ENCODE data around the gene RBM19.

RBM19 gene

GRCh38 chr12:113957627-113958026 is 8.5 kb downstream of the RBM19 start:
- Histone ChIP-seq H3K9ac (ENCODE audit: low read depth in 1 of 2, low read length in 2 of 2) (no peak overlapping the region), H3K36me3 (ENCODE audit: control insufficient read depth in 1 of 2, insufficient read depth in 2 of 2, low read length in 2 of 2) (peaks cover 55 to 88% of the 10 kb centered on the region in 2 donors), H3K27ac (ENCODE audit: low read depth, low read length) (no peak overlapping the region), H3K27me3 (ENCODE audit: control insufficient read depth in 1 of 2, insufficient read depth in 2 of 2, low read length in 2 of 2) (no peaks in the 10 kb centered on the region), H3K9me3 (ENCODE audit: control insufficient read depth in 1 of 2, low read length in 2 of 2) (no peaks in the 10 kb centered on the region), H3K4me3 (ENCODE audit: low read depth in 1 of 2, low read length in 2 of 2) (no peak overlapping the region), H3K4me1 (ENCODE audit: control insufficient read depth in 1 of 2, insufficient read depth in 2 of 2, low read length in 2 of 2) (no peaks in the 10 kb centered on the region)

DNA sequence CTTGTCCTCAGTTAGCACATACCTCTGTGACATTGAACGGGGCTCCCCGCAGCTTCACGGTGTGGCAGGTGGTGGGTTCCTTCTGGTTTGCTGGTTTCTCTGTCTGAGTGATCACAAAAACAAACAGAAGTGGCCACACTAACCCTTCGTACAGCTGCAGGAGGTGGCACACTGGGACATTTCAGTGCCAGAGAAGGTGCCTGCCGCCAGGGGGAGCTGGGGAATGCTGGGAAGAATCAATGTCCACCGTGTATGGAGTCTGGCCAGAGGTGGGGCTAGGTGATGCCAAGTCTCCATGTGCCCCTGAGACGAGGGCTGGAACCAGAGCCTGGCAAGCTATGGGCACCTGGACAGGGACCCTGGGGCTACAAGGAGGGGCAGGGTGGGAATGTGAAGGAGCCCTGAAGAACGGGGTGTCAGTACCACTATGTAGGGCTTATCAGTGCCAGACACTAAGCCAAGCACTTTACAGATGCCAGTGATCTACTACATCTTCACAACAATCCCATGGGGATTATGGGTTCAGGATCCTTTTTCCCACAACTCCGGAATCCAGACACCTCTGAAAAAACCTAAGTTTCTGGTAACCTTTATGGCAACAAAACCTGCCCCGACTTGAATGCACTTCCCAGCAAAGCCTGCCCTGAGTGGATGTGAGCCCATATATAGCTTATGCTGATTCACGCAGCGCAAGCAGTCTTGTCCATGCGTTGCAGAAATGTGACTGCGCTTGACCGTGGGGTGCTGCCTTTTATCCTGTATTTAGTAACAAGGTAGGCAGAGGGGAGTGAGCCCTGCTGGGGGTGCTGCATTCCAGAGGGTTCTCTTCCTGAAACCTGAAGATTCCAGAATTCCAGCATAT is 10.8 kb downstream of the RBM19 start:
- Histone ChIP-seq H3K27me3 (ENCODE audit: control insufficient read depth in 1 of 2, insufficient read depth in 2 of 2, low read length in 2 of 2) (no peaks in the 10 kb centered on the region), H3K9me3 (ENCODE audit: control insufficient read depth in 1 of 2, low read length in 2 of 2) (no peaks in the 10 kb centered on the region), H3K4me1 (ENCODE audit: control insufficient read depth in 1 of 2, insufficient read depth in 2 of 2, low read length in 2 of 2) (no peaks in the 10 kb centered on the region), H3K27ac (ENCODE audit: low read depth, low read length) (no peak overlapping the region), H3K4me3 (ENCODE audit: low read depth in 1 of 2, low read length in 2 of 2) (no peak overlapping the region), H3K9ac (ENCODE audit: low read depth in 1 of 2, low read length in 2 of 2) (no peak overlapping the region), H3K36me3 (ENCODE audit: control insufficient read depth in 1 of 2, insufficient read depth in 2 of 2, low read length in 2 of 2) (peaks cover 51 to 83% of the 10 kb centered on the region in 2 donors)

DNA sequence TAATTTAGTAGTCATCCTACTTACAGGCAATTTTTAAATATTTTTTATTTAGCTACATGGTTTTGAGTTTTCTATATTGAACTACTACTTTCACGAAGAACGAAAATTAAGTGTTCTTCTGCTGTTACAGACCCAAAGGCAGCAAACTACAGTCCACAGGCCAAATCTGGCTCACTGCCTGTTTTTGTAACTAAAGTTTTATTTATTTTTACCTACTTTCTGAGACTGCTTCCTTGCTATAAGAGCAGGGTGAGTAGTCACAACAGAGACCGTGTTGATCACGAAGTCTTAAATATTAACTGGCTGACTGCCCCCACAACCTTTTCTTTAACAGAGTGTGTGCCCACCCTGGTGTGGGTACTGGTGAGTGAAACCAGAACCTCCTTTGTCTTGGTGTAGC is 11.6 kb downstream of the RBM19 start:
- Histone ChIP-seq H3K9me3 (ENCODE audit: control insufficient read depth in 1 of 2, low read length in 2 of 2) (no peaks in the 10 kb centered on the region), H3K36me3 (ENCODE audit: control insufficient read depth in 1 of 2, insufficient read depth in 2 of 2, low read length in 2 of 2) (peaks cover 49 to 83% of the 10 kb centered on the region in 2 donors), H3K4me1 (ENCODE audit: control insufficient read depth in 1 of 2, insufficient read depth in 2 of 2, low read length in 2 of 2) (no peaks in the 10 kb centered on the region)

DNA sequence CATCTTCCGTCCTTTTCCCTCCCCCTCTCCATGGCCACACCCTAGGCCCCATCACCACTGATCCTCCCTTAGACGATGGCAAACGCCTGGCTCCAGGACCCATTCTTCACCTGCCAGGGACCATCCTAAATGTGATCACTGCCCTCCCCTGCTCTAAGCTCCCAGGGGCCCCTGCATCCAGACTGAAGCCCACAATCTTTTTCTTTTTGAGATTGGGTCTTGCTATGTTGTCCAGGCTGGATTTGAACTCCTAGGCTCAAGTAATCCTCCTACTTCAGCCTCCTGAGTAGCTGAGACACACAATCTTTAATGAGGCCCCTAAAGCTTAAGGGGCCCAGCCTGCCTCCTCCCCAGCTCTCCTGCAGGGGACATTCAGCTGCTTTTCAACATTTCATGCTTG is 15.3 kb downstream of the RBM19 start:
- peaks cover 64 to 87% of the 10 kb centered on the region in 2 donors for H3K36me3 ChIP-seq (ENCODE audit: control insufficient read depth in 1 of 2, insufficient read depth in 2 of 2, low read length in 2 of 2)
- no peak overlapping the region for H3K4me3 ChIP-seq (ENCODE audit: low read depth in 1 of 2, low read length in 2 of 2)
- H3K4me1 ChIP-seq (ENCODE audit: control insufficient read depth in 1 of 2, insufficient read depth in 2 of 2, low read length in 2 of 2) = no peaks in the 10 kb centered on the region
- no peak overlapping the region for H3K27ac ChIP-seq (ENCODE audit: low read depth, low read length)
- H3K9me3 ChIP-seq (ENCODE audit: control insufficient read depth in 1 of 2, low read length in 2 of 2) = no peaks in the 10 kb centered on the region
- no peaks in the 10 kb centered on the region for H3K27me3 ChIP-seq (ENCODE audit: control insufficient read depth in 1 of 2, insufficient read depth in 2 of 2, low read length in 2 of 2)
- no peak overlapping the region for H3K9ac ChIP-seq (ENCODE audit: low read depth in 1 of 2, low read length in 2 of 2)

More for the DNA sequence above, 11.6 kb downstream of the RBM19 start:
- Histone ChIP-seq H3K27ac (ENCODE audit: low read depth, low read length) (no peak overlapping the region), H3K4me3 (ENCODE audit: low read depth in 1 of 2, low read length in 2 of 2) (no peak overlapping the region), H3K9ac (ENCODE audit: low read depth in 1 of 2, low read length in 2 of 2) (no peak overlapping the region), H3K27me3 (ENCODE audit: control insufficient read depth in 1 of 2, insufficient read depth in 2 of 2, low read length in 2 of 2) (no peaks in the 10 kb centered on the region)

GRCh38 chr12:113949321-113950305 is 16.5 kb downstream of the RBM19 start:
- no peaks in the 10 kb centered on the region for H3K9me3 ChIP-seq (ENCODE audit: control insufficient read depth in 1 of 2, low read length in 2 of 2)
- no peak overlapping the region for H3K4me3 ChIP-seq (ENCODE audit: low read depth in 1 of 2, low read length in 2 of 2)
- no peaks in the 10 kb centered on the region for H3K27me3 ChIP-seq (ENCODE audit: control insufficient read depth in 1 of 2, insufficient read depth in 2 of 2, low read length in 2 of 2)
- H3K4me1 ChIP-seq (ENCODE audit: control insufficient read depth in 1 of 2, insufficient read depth in 2 of 2, low read length in 2 of 2) = no peaks in the 10 kb centered on the region
- H3K9ac ChIP-seq (ENCODE audit: low read depth in 1 of 2, low read length in 2 of 2) = no peak overlapping the region
- no peak overlapping the region for H3K27ac ChIP-seq (ENCODE audit: low read depth, low read length)
- H3K36me3 ChIP-seq (ENCODE audit: control insufficient read depth in 1 of 2, insufficient read depth in 2 of 2, low read length in 2 of 2) = peaks cover 58 to 87% of the 10 kb centered on the region in 2 donors

GRCh38 chr12:113948151-113948914 is 17.8 kb downstream of the RBM19 start:
- no peak overlapping the region for H3K9ac ChIP-seq (ENCODE audit: low read depth in 1 of 2, low read length in 2 of 2)
- no peaks in the 10 kb centered on the region for H3K27me3 ChIP-seq (ENCODE audit: control insufficient read depth in 1 of 2, insufficient read depth in 2 of 2, low read length in 2 of 2)
- no peaks in the 10 kb centered on the region for H3K9me3 ChIP-seq (ENCODE audit: control insufficient read depth in 1 of 2, low read length in 2 of 2)
- H3K27ac ChIP-seq (ENCODE audit: low read depth, low read length) = no peak overlapping the region
- no peak overlapping the region for H3K4me3 ChIP-seq (ENCODE audit: low read depth in 1 of 2, low read length in 2 of 2)
- peaks cover 57 to 85% of the 10 kb centered on the region in 2 donors for H3K36me3 ChIP-seq (ENCODE audit: control insufficient read depth in 1 of 2, insufficient read depth in 2 of 2, low read length in 2 of 2)
- no peaks in the 10 kb centered on the region for H3K4me1 ChIP-seq (ENCODE audit: control insufficient read depth in 1 of 2, insufficient read depth in 2 of 2, low read length in 2 of 2)

DNA sequence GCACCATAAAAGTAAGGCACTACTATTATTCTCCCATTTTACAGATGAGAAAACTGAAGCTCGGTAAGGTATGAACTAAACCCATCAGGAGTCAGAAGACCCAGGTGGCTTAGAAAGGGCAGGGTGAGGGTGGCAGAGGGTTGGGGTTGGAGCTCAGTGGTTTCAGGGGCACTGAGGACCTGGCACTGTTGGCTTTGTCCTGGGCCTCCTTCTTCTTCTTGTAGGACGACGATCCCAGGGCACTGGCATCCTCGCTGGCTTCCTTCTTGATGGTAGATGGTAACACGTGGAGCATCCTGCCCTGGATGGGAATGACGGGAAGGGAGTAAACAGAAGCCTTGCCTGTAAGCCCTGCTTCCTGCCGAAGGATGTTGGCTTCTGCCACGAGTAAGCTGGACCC is 19.9 kb downstream of the RBM19 start:
- Histone ChIP-seq H3K9me3 (ENCODE audit: control insufficient read depth in 1 of 2, low read length in 2 of 2) (no peaks in the 10 kb centered on the region), H3K4me3 (ENCODE audit: low read depth in 1 of 2, low read length in 2 of 2) (no peak overlapping the region), H3K9ac (ENCODE audit: low read depth in 1 of 2, low read length in 2 of 2) (no peak overlapping the region), H3K4me1 (ENCODE audit: control insufficient read depth in 1 of 2, insufficient read depth in 2 of 2, low read length in 2 of 2) (no peaks in the 10 kb centered on the region), H3K27me3 (ENCODE audit: control insufficient read depth in 1 of 2, insufficient read depth in 2 of 2, low read length in 2 of 2) (no peaks in the 10 kb centered on the region), H3K36me3 (ENCODE audit: control insufficient read depth in 1 of 2, insufficient read depth in 2 of 2, low read length in 2 of 2) (peaks cover 61 to 89% of the 10 kb centered on the region in 2 donors), H3K27ac (ENCODE audit: low read depth, low read length) (no peak overlapping the region)

DNA sequence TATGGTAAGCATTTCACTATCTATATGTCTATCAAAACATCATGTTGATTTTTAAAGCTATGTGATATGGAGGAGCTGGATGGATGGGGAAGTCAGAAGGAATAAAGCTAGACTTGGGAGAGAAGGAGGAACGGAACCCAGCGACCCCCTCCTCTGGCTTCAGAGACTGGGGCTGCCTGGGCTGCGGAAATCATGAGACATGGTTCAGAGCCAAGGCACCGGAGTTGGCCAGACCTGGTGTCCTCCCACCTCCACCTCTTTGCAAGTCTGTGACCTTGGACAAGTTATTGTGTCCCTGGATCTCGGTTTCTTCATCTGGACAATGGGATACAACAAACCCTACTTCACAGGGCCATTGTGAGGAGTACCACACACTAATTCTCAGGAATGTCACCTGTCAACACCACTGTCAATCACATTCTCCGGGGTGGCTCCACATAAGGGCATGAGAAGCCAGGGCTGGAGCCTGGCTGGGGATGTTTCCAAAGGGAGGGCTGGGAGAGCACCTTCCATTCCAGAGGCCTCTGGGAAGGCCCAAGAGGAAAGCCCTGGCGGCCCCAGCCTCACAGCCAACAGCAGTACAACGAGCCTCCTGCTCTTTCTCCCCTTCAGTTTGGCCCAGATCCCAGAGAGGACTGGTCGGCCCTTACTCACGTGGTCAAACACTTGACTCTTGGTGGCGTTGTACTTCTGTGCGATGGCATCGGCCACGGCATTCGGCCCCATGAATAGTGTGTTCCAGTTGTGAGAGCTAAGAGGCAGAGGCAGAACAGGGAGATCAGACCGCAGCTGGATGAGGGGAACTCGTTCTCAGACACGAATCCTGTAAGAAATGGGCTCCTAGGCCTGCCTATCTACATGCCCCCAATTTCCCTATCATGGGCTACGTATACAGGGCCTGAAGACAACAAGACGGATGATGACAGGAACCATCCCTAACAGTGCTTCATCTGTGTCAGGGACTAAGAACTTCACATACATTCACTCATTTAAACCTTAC is 20.7 kb downstream of the RBM19 start:
- H3K27me3 ChIP-seq (ENCODE audit: control insufficient read depth in 1 of 2, insufficient read depth in 2 of 2, low read length in 2 of 2) = no peaks in the 10 kb centered on the region
- no peak overlapping the region for H3K27ac ChIP-seq (ENCODE audit: low read depth, low read length)
- no peaks in the 10 kb centered on the region for H3K9me3 ChIP-seq (ENCODE audit: control insufficient read depth in 1 of 2, low read length in 2 of 2)
- H3K4me3 ChIP-seq (ENCODE audit: low read depth in 1 of 2, low read length in 2 of 2) = no peak overlapping the region
- no peaks in the 10 kb centered on the region for H3K4me1 ChIP-seq (ENCODE audit: control insufficient read depth in 1 of 2, insufficient read depth in 2 of 2, low read length in 2 of 2)
- H3K36me3 ChIP-seq (ENCODE audit: control insufficient read depth in 1 of 2, insufficient read depth in 2 of 2, low read length in 2 of 2) = peaks cover 58 to 95% of the 10 kb centered on the region in 2 donors
- no peak overlapping the region for H3K9ac ChIP-seq (ENCODE audit: low read depth in 1 of 2, low read length in 2 of 2)

DNA sequence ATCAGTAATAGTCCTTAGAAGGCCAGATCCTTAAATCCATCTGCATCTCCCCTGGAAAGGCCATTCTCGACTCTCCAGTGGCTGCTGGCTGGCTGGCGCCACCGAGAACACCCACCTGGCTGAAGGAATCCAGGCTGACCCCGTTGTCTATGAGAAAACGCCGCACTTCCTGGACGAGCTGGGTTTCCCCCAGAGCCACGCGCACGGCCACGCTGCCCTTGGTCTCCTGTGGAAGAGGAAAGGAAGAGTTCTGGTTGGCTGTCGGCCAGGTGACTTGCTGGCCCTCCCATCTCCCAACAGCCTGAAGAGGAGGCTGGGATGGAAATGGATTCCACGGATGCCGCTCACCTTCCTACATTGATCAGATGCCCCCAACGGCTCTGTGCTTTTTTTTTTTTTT is 23.9 kb downstream of the RBM19 start:
- Histone ChIP-seq H3K36me3 (ENCODE audit: control insufficient read depth in 1 of 2, insufficient read depth in 2 of 2, low read length in 2 of 2) (peaks cover 45 to 92% of the 10 kb centered on the region in 2 donors), H3K9ac (ENCODE audit: low read depth in 1 of 2, low read length in 2 of 2) (no peak overlapping the region), H3K27me3 (ENCODE audit: control insufficient read depth in 1 of 2, insufficient read depth in 2 of 2, low read length in 2 of 2) (no peaks in the 10 kb centered on the region), H3K9me3 (ENCODE audit: control insufficient read depth in 1 of 2, low read length in 2 of 2) (no peaks in the 10 kb centered on the region), H3K4me3 (ENCODE audit: low read depth in 1 of 2, low read length in 2 of 2) (no peak overlapping the region), H3K4me1 (ENCODE audit: control insufficient read depth in 1 of 2, insufficient read depth in 2 of 2, low read length in 2 of 2) (no peaks in the 10 kb centered on the region), H3K27ac (ENCODE audit: low read depth, low read length) (no peak overlapping the region)
